Measurements from ENCODE around the gene HTR1D. TPM values are rescaled to one million over a fixed set of nuclear protein-coding genes. Genes with fewer than 3 reads are reported as not detected.

HTR1D gene
- total RNA-seq, 4 donors from 2014 or later: not detected

- TF ChIP-seq CTCF (IDR thresholded peaks at IDR 0.05; ENCODE audit: low read depth): no peak
Observed at GRCh38 chr1:23177031-23177430, 40.3 kb downstream of the HTR1D start.

- no peak for TF ChIP-seq CTCF (IDR thresholded peaks at IDR 0.05; ENCODE audit: low read depth)
Observed at GRCh38 chr1:23174426-23175110, 42.7 kb downstream of the HTR1D start.

- no peak for TF ChIP-seq CTCF (IDR thresholded peaks at IDR 0.05; ENCODE audit: low read depth)
Observed at GRCh38 chr1:23171181-23171755, 46.0 kb downstream of the HTR1D start.

- TF ChIP-seq CTCF (IDR thresholded peaks at IDR 0.05; ENCODE audit: low read depth): no peak
Observed at GRCh38 chr1:23169727-23170335, 47.5 kb downstream of the HTR1D start.

- no peak for TF ChIP-seq CTCF (IDR thresholded peaks at IDR 0.05; ENCODE audit: low read depth)
Observed at GRCh38 chr1:23169195-23169575, 48.1 kb downstream of the HTR1D start.

GRCh38 chr1:23168445-23169194 is 48.7 kb downstream of the HTR1D start, which contains the start of gene LUZP1:
Gene LUZP1, minus strand, starts transcription at chr1:23168856.
- no peak for TF ChIP-seq CTCF (IDR thresholded peaks at IDR 0.05; ENCODE audit: low read depth)

- TF ChIP-seq CTCF (IDR thresholded peaks at IDR 0.05; ENCODE audit: low read depth): no peak
Observed at GRCh38 chr1:23168079-23168444, 49.2 kb downstream of the HTR1D start.
